Common myeloid progenitor, CD34-positive (primary cell): ENCODE results near the gene ERH.

Source experiments
- CTCF ChIA-PET: fragments of 350-600 bp; sonication (Branson Sonifier 250); formaldehyde crosslinking; loops from one replicate; lab custom pipeline; 2021; ENCODE audit warnings: antibody characterized with exemption; lab: Charles Lee
- POLR2A ChIA-PET: fragments of 350-600 bp; sonication (Branson Sonifier 250); formaldehyde crosslinking; loops from one replicate; lab custom pipeline; 2021; ENCODE audit warnings: antibody characterized with exemption; lab: Charles Lee
- DNase-seq, 3 donors: peaks; one replicate each; pipeline versions ENCODE4 v3.0.0 to v3.0.0-alpha.2; 2013
- H3K27ac ChIP-seq, 2 experiments: 1 replicate in 1 of 2; 2 replicates in 1 of 2; pipeline ENCODE4 v1.7.0; 2013; ENCODE audit warnings: inconsistent platforms in 2 of 2, low read length in 2 of 2, mild to moderate bottlenecking in 2 of 2, low read depth in 1 of 2, moderate library complexity in 1 of 2; ENCODE audit not compliant: severe bottlenecking in 2 of 2, insufficient read depth in 1 of 2, poor library complexity in 1 of 2
- H3K27me3 ChIP-seq, 5 experiments: replicated peaks in 2 of 5; 1 replicate in 3 of 5; 2 replicates in 2 of 5; pipeline versions ENCODE4 v1.6.1 to v1.7.0; 2013; ENCODE audit warnings: low read length in 4 of 5, mild to moderate bottlenecking in 2 of 5, moderate library complexity in 2 of 5, inconsistent platforms in 1 of 5; ENCODE audit not compliant: insufficient read depth in 5 of 5, control insufficient read depth in 4 of 5
- H3K36me3 ChIP-seq, 4 experiments: 1 replicate in 2 of 4; 2 replicates in 2 of 4; pipeline versions ENCODE4 v1.6.1 to v1.7.0; 2013; ENCODE audit warnings: low read length in 3 of 4, control low read depth in 1 of 4, mild to moderate bottlenecking in 1 of 4; ENCODE audit not compliant: control insufficient read depth in 4 of 4, insufficient read depth in 4 of 4
- H3K4me1 ChIP-seq, 4 experiments: 1 replicate in 3 of 4; 2 replicates in 1 of 4; pipeline versions ENCODE4 v1.6.1 to v1.7.1; 2013; ENCODE audit warnings: low read length in 3 of 4, mild to moderate bottlenecking in 3 of 4, control low read depth in 1 of 4, inconsistent platforms in 1 of 4, moderate library complexity in 1 of 4; ENCODE audit not compliant: control insufficient read depth in 4 of 4, insufficient read depth in 4 of 4; ENCODE audit errors: control extremely low read depth in 1 of 4
- H3K4me3 ChIP-seq, 7 experiments: 1 replicate in 4 of 7; 2 replicates in 3 of 7; pipeline versions ENCODE4 v1.5.1 to v1.7.0; 2013; ENCODE audit warnings: mild to moderate bottlenecking in 7 of 7, low read length in 6 of 7, moderate library complexity in 6 of 7, inconsistent platforms in 2 of 7, low read depth in 2 of 7, control low read depth in 1 of 7; ENCODE audit not compliant: insufficient read depth in 4 of 7, control insufficient read depth in 1 of 7; ENCODE audit errors: extremely low read depth in 1 of 7
- H3K9me3 ChIP-seq, 5 experiments: 1 replicate in 4 of 5; 2 replicates in 1 of 5; pipeline versions ENCODE4 v1.6.1 to v1.7.1; 2013; ENCODE audit warnings: low read length in 4 of 5, mild to moderate bottlenecking in 2 of 5, inconsistent platforms in 1 of 5, low read depth in 1 of 5, moderate library complexity in 1 of 5; ENCODE audit not compliant: control insufficient read depth in 4 of 5, insufficient read depth in 2 of 5; ENCODE audit errors: control extremely low read depth in 1 of 5
- WGBS: methylation state at CpG from one replicate; pipeline ENCODE4 v1.1.5; 2013; ENCODE audit not compliant: insufficient coverage; 5-methylcytosine and 5-hydroxymethylcytosine counted together

ERH gene

GRCh38 chr14:69368381-69368780, 29.7 kb downstream of the ERH start:
- Histone ChIP-seq H3K9me3 (no peaks in the 10 kb centered on the region), H3K27ac (no peak overlapping the region), H3K4me1 (no peaks in the 10 kb centered on the region), H3K36me3 (peaks cover 0 to 4% (median 2%) of the 10 kb centered on the region in 4 experiments), H3K4me3 (no peak overlapping the region), H3K27me3 (no peaks in the 10 kb centered on the region)
- POLR2A ChIA-PET: no interaction called here
- WGBS: 100% methylated on average over 1 of the region's 1 CpG
- DNase-seq: no peak
- CTCF ChIA-PET: interaction anchor here (0.7 to 1.4 kb wide), 3 partner anchors 12 to 91 kb away, joined by 3 to 5 read pairs (median 4); no protein-coding TSS in a partner anchor

GRCh38 chr14:69366761-69367160, 31.3 kb downstream of the ERH start:
- H3K9me3 ChIP-seq: no peaks in the 10 kb centered on the region
- CTCF ChIA-PET: interaction anchor here (1.5 kb wide), 1 partner anchor 13 kb away, joined by 5 read pairs; no protein-coding TSS in a partner anchor
- 100% methylated on average over 3 of the region's 4 CpGs for WGBS
- POLR2A ChIA-PET: no interaction called here
- no peak overlapping the region for H3K4me3 ChIP-seq
- no peak for DNase-seq
- no peak overlapping the region for H3K27ac ChIP-seq
- no peaks in the 10 kb centered on the region for H3K27me3 ChIP-seq
- H3K36me3 ChIP-seq: no peaks in the 10 kb centered on the region
- H3K4me1 ChIP-seq: no peaks in the 10 kb centered on the region

- no peak overlapping the region for H3K4me3 ChIP-seq
- no peak for DNase-seq
- CTCF ChIA-PET: interaction anchor here (1.5 kb wide), 2 partner anchors 13 to 14 kb away, joined by 3 to 5 read pairs; no protein-coding TSS in a partner anchor
- no peaks in the 10 kb centered on the region for H3K36me3 ChIP-seq
- H3K4me1 ChIP-seq: peaks cover 0 to under 1% (median 0%) of the 10 kb centered on the region in 4 experiments
- no peaks in the 10 kb centered on the region for H3K9me3 ChIP-seq
- H3K27me3 ChIP-seq: no peaks in the 10 kb centered on the region
- H3K27ac ChIP-seq: no peak overlapping the region
- whole genome bisulfite sequencing: 90% methylated on average over 2 of the region's 3 CpGs
- POLR2A ChIA-PET: interaction anchor here (0.6 kb wide), 1 partner anchor 44 kb away, joined by 3 read pairs; no protein-coding TSS in a partner anchor
These were observed 32.0 kb downstream of the ERH start for GRCh38 chr14:69366069-69366468.

- Histone ChIP-seq H3K36me3 (no peaks in the 10 kb centered on the region), H3K4me1 (peaks cover 0 to 5% (median 0%) of the 10 kb centered on the region in 4 experiments), H3K4me3 (no peak overlapping the region), H3K27me3 (no peaks in the 10 kb centered on the region), H3K9me3 (no peaks in the 10 kb centered on the region), H3K27ac (no peak overlapping the region)
- DNase-seq: no peak
- WGBS: 100% methylated on average over 1 of the region's 2 CpGs
- POLR2A ChIA-PET: no interaction called here
- CTCF ChIA-PET: no interaction called here
These were observed 33.7 kb downstream of the ERH start for GRCh38 chr14:69364378-69364777.

GRCh38 chr14:69363964-69364363, 34.1 kb downstream of the ERH start:
- WGBS: 93% methylated on average over 4 of the region's 4 CpGs
- H3K36me3 ChIP-seq: no peaks in the 10 kb centered on the region
- H3K27me3 ChIP-seq: no peaks in the 10 kb centered on the region
- no peaks in the 10 kb centered on the region for H3K9me3 ChIP-seq
- ChIA-PET CTCF (no interaction called here), POLR2A (no interaction called here)
- no peak overlapping the region for H3K4me3 ChIP-seq
- peaks cover 0 to 5% (median 0%) of the 10 kb centered on the region in 4 experiments for H3K4me1 ChIP-seq
- DNase-seq: no peak
- no peak overlapping the region for H3K27ac ChIP-seq

- Histone ChIP-seq H3K4me1 (peaks cover 0 to 5% (median 0%) of the 10 kb centered on the region in 4 experiments), H3K9me3 (no peaks in the 10 kb centered on the region), H3K36me3 (no peaks in the 10 kb centered on the region), H3K27ac (no peak overlapping the region), H3K27me3 (no peaks in the 10 kb centered on the region), H3K4me3 (no peak overlapping the region)
- WGBS: 79% methylated on average over 5 of the region's 9 CpGs
- CTCF ChIA-PET: interaction anchor here (1.1 to 1.5 kb wide), 3 partner anchors 120 to 211 kb away, joined by 3 read pairs; no protein-coding TSS in a partner anchor
- DNase-seq: no peak
- POLR2A ChIA-PET: no interaction called here
These were observed 35.0 kb downstream of the ERH start for GRCh38 chr14:69363055-69363454.

- WGBS: 50% methylated on average over 2 of the region's 7 CpGs
- H3K27ac ChIP-seq: no peak overlapping the region
- no peaks in the 10 kb centered on the region for H3K36me3 ChIP-seq
- H3K27me3 ChIP-seq: no peaks in the 10 kb centered on the region
- H3K4me1 ChIP-seq: peaks cover 0 to 5% (median 0%) of the 10 kb centered on the region in 4 experiments
- H3K9me3 ChIP-seq: no peaks in the 10 kb centered on the region
- CTCF ChIA-PET: interaction anchor here (0.7 to 1.1 kb wide), 2 partner anchors 33 to 118 kb away, joined by 3 to 4 read pairs; no protein-coding TSS in a partner anchor
- POLR2A ChIA-PET: no interaction called here
- no peak overlapping the region for H3K4me3 ChIP-seq
- peak in 2 of 3 donors; percentile 55 to 67 for DNase-seq
These were observed 37.5 kb downstream of the ERH start for GRCh38 chr14:69360438-69361108.
